ENCODE measurements around the gene CLDN3.

The CLDN3 gene

DNA sequence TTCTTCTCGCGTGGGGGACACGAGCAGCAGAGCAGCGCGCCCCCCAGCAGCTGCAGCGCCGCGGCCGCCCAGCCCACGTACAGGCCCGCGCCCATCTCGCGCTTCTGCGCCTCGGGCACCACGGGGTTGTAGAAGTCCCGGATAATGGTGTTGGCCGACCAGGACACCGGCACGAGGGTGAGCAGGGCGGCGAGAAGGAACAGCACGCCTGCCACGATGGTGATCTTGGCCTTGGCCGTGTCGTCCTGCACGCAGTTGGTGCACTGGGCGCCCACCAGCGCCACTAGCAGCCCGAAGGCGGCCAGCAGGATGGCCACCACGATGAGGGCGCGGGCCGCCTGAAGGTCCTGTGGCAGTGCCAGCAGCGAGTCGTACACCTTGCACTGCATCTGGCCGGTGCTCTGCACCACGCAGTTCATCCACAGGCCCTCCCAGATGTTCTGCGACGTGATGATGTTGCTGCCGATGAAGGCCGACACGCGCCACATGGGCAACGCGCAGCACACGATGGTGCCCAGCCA, 529 bp downstream of the CLDN3 start:
- no peaks in the 10 kb centered on the region for H3K9me3 ChIP-seq (ENCODE audit: control insufficient read depth, insufficient read depth, low read length)
- H3K4me1 ChIP-seq (ENCODE audit: control insufficient read depth, insufficient read depth, low read length), result no peaks in the 10 kb centered on the region
- no peaks in the 10 kb centered on the region for H3K27me3 ChIP-seq (ENCODE audit: control insufficient read depth, insufficient read depth, low read length)
- H3K36me3 ChIP-seq (ENCODE audit: control insufficient read depth, insufficient read depth, low read length), result peaks cover 2% of the 10 kb centered on the region
- H3K9ac ChIP-seq (ENCODE audit: low read depth, low read length), result no peak overlapping the region
- H3K4me3 ChIP-seq (ENCODE audit: low read depth, low read length), result peak overlapping the region; percentile 72

DNA sequence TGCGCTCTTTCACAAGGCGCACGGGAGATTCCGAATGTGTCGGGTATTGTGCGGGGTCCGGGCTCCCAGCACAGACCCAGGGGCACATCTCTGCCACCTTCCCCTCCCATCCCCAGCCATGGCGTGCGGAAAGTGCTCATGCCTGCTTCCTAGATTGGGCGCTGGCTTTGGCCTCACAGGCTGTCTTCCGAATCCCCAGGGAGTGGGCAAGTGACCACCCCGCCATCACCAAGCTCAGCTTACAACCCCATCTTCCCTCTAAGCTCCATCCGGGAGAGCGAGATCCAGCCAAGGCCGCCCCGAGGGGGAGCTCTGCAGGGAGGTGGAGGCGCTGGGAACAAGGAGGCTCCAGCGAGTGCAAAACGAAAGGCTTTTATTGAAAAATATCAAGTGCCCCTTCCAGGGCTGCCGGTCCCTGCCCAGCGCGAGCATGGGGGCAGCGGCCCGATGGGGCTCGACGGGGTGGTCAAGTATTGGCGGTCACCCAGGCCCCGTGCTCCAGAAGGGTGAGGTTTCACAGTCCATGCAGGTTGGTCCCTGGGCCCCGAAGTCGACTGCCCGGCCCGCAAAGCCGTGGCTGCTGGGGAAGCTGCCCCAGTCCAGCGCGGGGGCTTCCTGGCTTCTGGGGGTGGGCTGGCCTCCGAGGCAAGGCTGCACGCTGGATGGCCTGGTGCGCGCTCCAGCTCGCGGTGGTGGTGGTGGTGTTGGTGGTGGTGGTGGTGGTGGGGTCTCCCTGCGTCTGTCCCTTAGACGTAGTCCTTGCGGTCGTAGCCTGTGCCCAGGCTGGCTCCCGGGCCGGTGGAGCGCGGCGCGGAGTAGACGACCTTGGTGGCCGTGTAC, 1.2 kb downstream of the CLDN3 start:
- peak overlapping the region; percentile 72 for H3K4me3 ChIP-seq (ENCODE audit: low read depth, low read length)
- H3K9ac ChIP-seq (ENCODE audit: low read depth, low read length), result peak overlapping the region; percentile 24
- H3K9me3 ChIP-seq (ENCODE audit: control insufficient read depth, insufficient read depth, low read length), result no peaks in the 10 kb centered on the region
- no peaks in the 10 kb centered on the region for H3K27me3 ChIP-seq (ENCODE audit: control insufficient read depth, insufficient read depth, low read length)
- H3K4me1 ChIP-seq (ENCODE audit: control insufficient read depth, insufficient read depth, low read length), result no peaks in the 10 kb centered on the region
- peaks cover 2% of the 10 kb centered on the region for H3K36me3 ChIP-seq (ENCODE audit: control insufficient read depth, insufficient read depth, low read length)

DNA sequence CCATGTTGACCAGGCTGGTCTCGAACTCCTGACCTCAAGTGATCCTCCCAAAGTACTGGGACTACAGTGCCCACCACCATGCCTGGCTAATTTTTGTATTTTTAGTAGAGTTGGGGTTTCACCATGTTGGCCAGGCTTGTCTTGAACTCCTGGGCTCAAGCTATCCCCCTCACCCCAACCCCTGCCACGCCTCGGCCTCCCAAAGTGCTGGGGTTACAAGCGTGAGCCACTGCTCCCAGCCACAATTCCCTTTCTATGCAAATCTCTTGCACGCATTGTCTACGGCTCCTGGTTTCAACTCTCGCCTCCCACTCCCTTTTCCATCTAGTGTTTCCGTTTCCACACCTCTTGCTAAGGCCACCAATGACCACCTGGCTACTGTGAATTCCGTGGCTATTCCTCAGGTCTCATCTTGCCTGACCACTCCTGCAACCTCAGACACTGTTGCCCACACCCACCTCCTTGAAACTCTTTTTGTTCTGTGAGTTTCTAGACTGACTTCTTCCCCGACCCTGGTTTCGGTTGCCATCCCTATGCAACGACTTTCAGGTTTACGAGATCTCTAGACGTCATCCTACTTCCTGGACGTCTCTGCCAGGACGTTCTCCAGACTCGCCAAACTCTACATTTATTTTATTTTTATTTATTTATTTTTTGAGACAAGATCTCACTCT, 3.4 kb downstream of the CLDN3 start:
- Histone ChIP-seq H3K4me1 (ENCODE audit: control insufficient read depth, insufficient read depth, low read length) (peaks cover 2% of the 10 kb centered on the region), H3K27me3 (ENCODE audit: control insufficient read depth, insufficient read depth, low read length) (no peaks in the 10 kb centered on the region), H3K9me3 (ENCODE audit: control insufficient read depth, insufficient read depth, low read length) (no peaks in the 10 kb centered on the region), H3K9ac (ENCODE audit: low read depth, low read length) (no peak overlapping the region), H3K4me3 (ENCODE audit: low read depth, low read length) (no peak overlapping the region), H3K36me3 (ENCODE audit: control insufficient read depth, insufficient read depth, low read length) (peaks cover 2% of the 10 kb centered on the region)

DNA sequence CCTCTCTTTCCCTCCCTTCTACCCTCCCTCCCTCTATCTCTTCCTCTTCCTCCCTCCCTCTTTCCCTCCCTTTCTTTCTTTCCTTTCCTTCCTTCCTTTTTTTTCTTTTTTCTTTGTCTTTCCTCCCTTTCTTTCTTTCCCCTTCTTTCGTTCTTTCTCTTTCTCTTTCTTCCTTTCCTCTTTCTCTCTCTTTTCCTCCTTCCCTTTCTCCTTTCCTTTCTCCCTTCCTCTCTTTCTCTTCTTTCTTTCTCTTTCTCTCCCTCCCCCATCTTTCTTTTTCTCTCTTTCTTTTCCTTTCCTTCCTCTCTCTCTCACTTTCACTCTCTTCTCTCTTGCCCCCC, 7.4 kb downstream of the CLDN3 start:
- no peaks in the 10 kb centered on the region for H3K36me3 ChIP-seq (ENCODE audit: control insufficient read depth, insufficient read depth, low read length)
- H3K27me3 ChIP-seq (ENCODE audit: control insufficient read depth, insufficient read depth, low read length), result no peaks in the 10 kb centered on the region
- peaks cover 3% of the 10 kb centered on the region for H3K4me1 ChIP-seq (ENCODE audit: control insufficient read depth, insufficient read depth, low read length)
- H3K9me3 ChIP-seq (ENCODE audit: control insufficient read depth, insufficient read depth, low read length), result no peaks in the 10 kb centered on the region
- no peak overlapping the region for H3K4me3 ChIP-seq (ENCODE audit: low read depth, low read length)
- no peak overlapping the region for H3K9ac ChIP-seq (ENCODE audit: low read depth, low read length)

DNA sequence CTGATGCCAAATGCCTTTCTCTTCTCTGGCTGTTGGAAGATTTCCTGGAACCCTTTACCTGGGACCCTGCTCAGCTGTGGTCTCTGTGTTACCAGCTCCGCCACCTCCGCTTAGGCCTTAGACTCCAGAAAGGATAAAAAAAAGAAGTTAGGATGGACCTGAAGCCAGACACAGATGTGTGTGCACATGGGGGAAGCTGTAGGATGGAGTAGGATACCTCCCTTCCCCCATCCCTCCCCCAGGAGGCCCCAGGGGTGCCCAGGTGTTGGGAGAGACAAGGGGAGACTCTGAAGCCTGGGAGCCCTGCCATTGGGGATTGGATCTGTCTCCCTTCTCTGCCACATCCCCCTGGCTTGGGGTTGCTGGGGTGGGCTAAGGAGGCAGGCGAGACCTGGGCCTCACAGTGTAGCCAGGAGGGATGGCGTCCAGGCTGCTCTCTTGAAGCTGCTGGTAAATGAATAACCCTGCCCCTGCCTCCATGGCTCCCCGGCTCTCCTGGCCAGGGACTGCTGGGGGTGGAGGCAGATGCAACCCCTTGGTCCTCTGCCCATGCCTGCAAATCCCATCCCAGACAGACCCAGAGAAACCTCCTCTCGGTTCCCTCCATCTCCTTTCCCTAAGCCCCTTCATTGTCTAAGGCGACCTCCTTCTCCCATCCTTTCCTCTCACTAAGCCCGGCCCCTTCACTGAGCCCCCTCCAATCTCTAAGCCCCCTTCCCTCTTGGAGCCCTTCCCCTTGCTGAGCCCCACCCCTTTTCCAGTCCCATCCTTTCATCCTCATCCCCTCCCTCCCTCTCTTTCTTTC, 8.0 kb downstream of the CLDN3 start:
- Histone ChIP-seq H3K36me3 (ENCODE audit: control insufficient read depth, insufficient read depth, low read length) (no peaks in the 10 kb centered on the region), H3K9me3 (ENCODE audit: control insufficient read depth, insufficient read depth, low read length) (no peaks in the 10 kb centered on the region), H3K9ac (ENCODE audit: low read depth, low read length) (no peak overlapping the region), H3K27me3 (ENCODE audit: control insufficient read depth, insufficient read depth, low read length) (no peaks in the 10 kb centered on the region), H3K4me3 (ENCODE audit: low read depth, low read length) (no peak overlapping the region), H3K4me1 (ENCODE audit: control insufficient read depth, insufficient read depth, low read length) (peaks cover 3% of the 10 kb centered on the region)

DNA sequence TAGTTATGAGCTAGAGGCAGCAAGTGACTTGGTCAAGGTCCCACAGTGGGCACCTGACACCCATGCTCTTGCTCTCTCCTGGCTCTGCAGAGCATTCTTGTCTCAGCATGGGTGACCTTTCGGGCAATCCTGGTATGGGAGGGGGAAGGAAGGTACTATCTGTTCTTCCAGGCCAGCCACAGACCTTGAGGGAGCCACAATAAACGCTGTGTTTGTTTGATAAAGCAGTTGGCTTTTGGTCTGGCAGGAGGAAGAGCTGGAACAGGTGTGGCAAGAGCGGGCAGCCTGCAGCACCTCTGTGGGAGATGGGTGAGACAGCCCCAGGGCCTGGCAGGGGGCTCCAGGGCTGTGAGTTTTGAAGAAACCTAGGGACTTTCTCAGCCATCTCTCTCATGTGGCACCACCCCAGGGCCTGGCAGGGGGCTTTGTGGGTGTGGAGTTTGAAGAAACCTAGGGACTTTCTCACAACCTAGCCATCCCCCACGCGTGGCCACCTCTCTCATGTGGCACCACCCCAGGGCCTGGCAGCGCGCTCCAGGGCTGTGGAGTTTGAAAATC, 11.4 kb downstream of the CLDN3 start:
- peaks cover 3% of the 10 kb centered on the region for H3K4me1 ChIP-seq (ENCODE audit: control insufficient read depth, insufficient read depth, low read length)
- H3K27me3 ChIP-seq (ENCODE audit: control insufficient read depth, insufficient read depth, low read length), result no peaks in the 10 kb centered on the region
- no peaks in the 10 kb centered on the region for H3K36me3 ChIP-seq (ENCODE audit: control insufficient read depth, insufficient read depth, low read length)
- no peaks in the 10 kb centered on the region for H3K9me3 ChIP-seq (ENCODE audit: control insufficient read depth, insufficient read depth, low read length)
- H3K9ac ChIP-seq (ENCODE audit: low read depth, low read length), result no peak overlapping the region
- H3K4me3 ChIP-seq (ENCODE audit: low read depth, low read length), result no peak overlapping the region

DNA sequence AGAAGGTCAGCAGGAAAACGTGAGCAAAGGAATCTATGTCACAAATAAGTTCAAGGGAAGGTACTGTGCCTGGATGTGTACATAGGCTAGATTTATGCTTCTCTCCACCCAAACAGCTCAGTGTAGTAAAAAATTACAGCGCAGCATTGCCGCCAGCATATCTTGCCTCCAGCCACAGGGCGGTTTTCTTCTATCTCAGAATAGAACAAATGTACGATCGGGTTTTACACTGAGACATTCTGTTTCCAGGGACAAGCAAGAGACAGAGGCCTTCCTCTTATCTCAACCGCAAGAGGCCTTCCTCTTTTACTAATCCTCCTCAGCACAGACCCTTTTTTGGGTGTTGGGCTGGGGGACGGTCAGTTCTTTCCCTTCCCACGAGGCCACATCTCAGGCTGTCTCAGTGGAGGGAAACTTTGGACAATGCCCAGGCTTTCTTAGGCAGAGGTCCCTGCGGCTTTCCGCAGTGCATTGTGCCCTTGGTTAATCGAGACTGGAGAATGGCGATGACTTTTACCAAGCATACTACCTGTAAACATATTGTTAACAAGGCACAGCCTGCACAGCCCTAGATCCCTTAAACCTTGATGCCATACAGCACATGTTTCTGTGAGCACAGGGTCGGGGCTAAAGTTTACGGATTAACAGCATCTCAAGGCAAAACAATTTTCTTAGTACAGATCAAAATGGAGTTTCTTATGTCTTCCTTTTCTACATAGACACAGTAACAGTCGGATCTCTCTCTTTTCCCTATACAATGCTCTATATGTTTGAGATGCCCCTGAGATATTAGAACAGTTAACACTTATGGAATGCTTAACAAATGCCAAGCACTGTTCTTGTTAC, 19.9 kb downstream of the CLDN3 start:
- Histone ChIP-seq H3K4me3 (ENCODE audit: low read depth, low read length) (no peak overlapping the region), H3K4me1 (ENCODE audit: control insufficient read depth, insufficient read depth, low read length) (no peaks in the 10 kb centered on the region), H3K27me3 (ENCODE audit: control insufficient read depth, insufficient read depth, low read length) (no peaks in the 10 kb centered on the region), H3K36me3 (ENCODE audit: control insufficient read depth, insufficient read depth, low read length) (no peaks in the 10 kb centered on the region), H3K9ac (ENCODE audit: low read depth, low read length) (no peak overlapping the region), H3K9me3 (ENCODE audit: control insufficient read depth, insufficient read depth, low read length) (no peaks in the 10 kb centered on the region)

DNA sequence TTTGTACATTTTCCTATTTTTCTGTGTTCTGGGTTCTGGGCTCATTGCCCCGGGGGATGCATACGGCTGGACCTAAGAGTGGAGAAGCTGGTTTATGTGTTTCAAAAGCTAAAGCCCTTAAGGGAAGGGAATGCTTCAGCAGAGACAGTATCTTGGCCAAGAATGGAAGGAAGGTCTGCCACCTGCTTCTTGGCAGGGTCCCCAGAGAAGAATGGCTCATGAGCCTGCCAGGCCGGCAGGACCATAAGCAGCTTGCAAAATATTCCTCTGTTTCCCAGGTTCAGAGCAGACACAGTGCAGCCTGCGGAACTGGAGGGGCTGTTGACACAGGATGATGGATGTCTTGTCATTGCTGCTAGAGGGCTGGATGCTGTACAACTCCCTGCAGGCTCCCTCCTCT, 23.7 kb downstream of the CLDN3 start:
- no peaks in the 10 kb centered on the region for H3K9me3 ChIP-seq (ENCODE audit: control insufficient read depth, insufficient read depth, low read length)
- H3K4me3 ChIP-seq (ENCODE audit: low read depth, low read length), result no peak overlapping the region
- H3K9ac ChIP-seq (ENCODE audit: low read depth, low read length), result no peak overlapping the region
- H3K36me3 ChIP-seq (ENCODE audit: control insufficient read depth, insufficient read depth, low read length), result no peaks in the 10 kb centered on the region
- peaks cover 17% of the 10 kb centered on the region for H3K4me1 ChIP-seq (ENCODE audit: control insufficient read depth, insufficient read depth, low read length)
- H3K27me3 ChIP-seq (ENCODE audit: control insufficient read depth, insufficient read depth, low read length), result no peaks in the 10 kb centered on the region

DNA sequence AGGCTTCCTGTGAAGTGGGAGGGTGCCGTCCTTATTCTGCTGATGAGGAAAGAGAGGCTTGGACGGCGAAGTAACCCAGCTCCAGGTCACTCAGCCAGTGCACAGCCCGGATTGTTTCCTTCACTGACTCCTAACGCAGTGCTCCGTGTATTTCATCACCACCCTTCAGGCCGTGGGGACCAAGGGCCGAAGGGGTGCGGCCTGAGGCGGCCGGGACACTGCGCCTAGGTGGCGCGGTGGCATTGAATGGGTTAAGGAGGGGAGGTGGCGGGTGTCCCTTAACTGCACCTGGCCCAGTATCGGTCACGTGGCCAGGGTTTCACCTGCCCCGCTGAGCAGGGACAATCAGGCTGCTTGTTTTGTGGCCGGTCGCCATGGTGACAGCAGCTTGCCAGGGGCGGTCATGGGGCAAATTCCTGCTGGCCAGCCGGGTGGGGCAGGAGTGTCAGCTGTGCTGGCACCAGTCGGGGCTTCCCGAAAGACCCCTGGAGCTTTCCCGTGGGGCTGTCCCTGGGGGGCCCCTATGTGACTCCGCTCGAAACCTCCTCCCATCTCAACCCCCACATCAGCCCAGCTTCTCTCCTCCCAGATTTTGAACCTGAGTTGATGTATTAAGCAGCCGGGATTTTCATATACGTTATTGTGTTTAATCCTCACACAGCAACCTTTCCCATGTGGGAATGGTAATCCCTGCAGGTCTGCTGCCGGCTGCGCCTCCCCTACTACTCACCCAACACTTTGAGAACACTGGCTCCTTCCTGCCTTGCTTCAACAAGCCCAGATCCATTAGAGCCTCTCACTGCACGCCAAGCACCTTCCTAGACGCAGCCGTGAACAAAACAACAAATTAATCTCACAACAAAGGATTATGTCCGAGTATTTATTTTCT, 27.1 kb downstream of the CLDN3 start:
- Histone ChIP-seq H3K9me3 (ENCODE audit: control insufficient read depth, insufficient read depth, low read length) (no peaks in the 10 kb centered on the region), H3K4me1 (ENCODE audit: control insufficient read depth, insufficient read depth, low read length) (peaks cover 23% of the 10 kb centered on the region), H3K4me3 (ENCODE audit: low read depth, low read length) (peak overlapping the region; percentile 61), H3K9ac (ENCODE audit: low read depth, low read length) (peak overlapping the region; percentile 84), H3K36me3 (ENCODE audit: control insufficient read depth, insufficient read depth, low read length) (no peaks in the 10 kb centered on the region), H3K27me3 (ENCODE audit: control insufficient read depth, insufficient read depth, low read length) (no peaks in the 10 kb centered on the region)

DNA sequence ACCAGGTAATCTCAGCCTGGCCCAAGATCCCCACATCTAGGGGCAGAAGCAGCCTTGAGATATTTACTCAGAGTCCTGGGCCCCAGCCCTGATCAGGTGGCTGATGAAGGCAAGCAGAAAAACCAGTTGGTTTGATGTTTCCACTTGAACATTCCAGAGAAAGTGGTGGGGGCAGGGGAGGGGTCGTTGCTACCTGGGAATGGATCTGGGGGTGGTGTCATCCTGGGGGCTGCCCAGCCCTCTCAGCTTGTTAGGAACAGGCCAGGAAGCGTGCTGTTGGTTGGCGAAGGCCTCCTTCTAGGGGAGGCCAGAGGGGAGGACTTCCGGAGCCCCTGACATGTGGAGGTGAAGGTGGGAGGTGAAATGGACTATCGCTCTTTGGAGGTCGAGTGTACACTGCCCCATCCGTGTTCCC, 27.7 kb downstream of the CLDN3 start:
- no peaks in the 10 kb centered on the region for H3K27me3 ChIP-seq (ENCODE audit: control insufficient read depth, insufficient read depth, low read length)
- H3K4me1 ChIP-seq (ENCODE audit: control insufficient read depth, insufficient read depth, low read length), result peaks cover 23% of the 10 kb centered on the region
- H3K36me3 ChIP-seq (ENCODE audit: control insufficient read depth, insufficient read depth, low read length), result peaks cover 5% of the 10 kb centered on the region
- no peaks in the 10 kb centered on the region for H3K9me3 ChIP-seq (ENCODE audit: control insufficient read depth, insufficient read depth, low read length)
- peak overlapping the region; percentile 84 for H3K9ac ChIP-seq (ENCODE audit: low read depth, low read length)
- H3K4me3 ChIP-seq (ENCODE audit: low read depth, low read length), result peak overlapping the region; percentile 61
